T follicular helper cell (primary cell): ENCODE measurements around the gene TSC22D2.

Experiments used
- DNase-seq: peaks from one replicate; pipeline ENCODE4 v3.0.0-alpha.2; 2020; ENCODE audit warnings: low read depth

TSC22D2 gene

DNA sequence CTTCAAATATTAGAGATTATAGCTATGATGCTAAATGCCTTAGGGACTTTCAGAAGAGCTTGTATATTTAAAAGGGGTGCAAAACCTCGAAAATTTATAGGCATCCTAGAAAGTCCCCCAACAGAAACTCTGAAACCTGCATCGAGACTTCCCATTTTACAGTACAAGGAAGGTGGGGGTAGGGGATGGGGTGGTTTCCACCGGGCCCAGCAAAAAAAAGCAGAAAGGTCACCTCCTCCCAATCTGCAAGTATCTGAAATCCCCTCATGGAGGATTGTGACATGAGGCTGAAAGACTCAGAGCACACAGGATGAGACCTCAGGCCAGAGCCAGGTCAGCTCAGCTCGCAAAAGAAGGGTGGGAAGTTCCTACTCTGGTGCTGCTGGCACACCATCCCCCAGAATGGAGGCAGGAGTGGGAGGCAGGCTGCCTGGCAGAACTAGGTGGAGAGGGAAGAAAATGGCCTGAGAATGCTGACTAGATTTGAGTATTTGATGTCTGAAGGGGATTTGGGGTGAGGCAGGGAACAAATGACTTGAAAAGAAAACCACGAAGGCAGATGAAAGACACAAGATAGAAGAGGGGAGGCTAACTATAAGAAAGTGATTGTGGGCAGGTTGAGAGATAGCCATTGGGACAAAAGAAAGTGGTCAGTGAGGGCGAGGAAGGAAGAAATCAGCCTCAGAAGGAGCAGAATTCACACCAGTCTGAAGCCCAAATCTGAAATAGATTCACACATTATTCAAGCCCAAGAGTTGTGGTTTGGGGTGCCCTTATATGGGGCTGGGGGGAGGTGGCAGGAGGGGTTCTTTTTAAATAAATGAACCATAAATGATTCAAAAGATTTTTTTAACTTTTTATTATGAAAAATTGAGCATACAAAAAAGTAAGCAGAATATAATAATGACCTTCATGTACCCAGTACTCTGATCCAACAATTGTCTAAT lies 22.5 kb upstream of the TSC22D2 start:
- DNase-seq, result no peak

DNA sequence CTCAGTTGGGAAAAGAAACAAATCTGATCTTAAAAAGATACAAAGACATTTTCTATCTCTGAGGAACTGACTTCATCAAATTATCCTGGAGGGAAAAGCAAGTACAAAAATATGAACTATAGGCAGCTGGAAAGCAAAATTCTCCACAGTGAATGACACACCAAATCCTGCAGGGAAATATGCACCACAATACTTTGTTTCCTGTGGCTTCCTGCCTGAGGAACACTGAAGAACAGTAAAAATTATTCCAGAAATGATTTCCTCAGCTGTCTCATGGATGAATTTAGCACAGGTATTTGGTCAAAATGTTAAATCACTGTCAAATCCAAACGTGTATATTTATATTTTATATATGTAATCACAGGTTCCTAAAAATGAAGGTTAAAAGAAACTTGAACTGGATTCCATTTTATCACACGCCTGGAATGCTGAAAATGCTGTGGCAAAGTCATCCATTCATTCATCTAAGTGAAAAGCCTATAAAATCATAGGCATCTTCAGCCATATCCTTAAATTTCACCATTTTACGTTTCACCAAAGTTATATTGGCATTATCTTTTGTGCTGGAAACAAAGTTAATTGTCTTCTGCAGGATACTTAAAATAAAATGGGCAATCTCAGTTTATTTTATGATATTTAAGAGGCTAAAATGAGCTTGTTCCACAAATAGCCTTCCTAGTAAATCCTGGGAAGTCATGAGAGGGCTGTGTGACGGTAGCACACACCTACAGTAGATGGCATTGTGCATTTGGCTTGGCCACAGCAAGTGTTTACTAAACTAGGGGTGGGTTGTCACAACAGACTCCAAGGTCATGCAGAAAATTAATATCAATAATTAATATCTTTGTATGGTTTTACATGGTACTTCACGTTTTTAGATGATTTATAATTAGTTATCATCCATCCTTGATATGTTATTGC lies 19.3 kb upstream of the TSC22D2 start:
- no peak for DNase-seq

DNA sequence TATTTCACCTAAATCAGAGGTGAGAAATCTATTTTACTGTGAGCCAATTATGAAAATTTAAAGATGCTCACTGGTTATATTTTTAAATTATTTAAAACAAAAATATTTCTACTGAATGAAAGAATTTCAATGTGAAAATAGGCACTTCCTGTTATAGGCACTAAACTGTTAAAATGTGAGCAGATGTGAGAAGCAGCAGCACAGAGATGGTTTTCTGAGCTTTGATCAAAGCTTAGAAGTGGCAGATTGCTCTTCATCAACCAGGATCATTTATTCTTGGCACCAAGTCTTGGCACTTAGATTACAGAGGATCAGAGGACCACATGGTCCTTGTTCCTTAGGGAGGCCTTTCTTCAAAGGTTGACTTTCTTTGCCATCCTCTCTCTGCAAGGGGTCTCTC lies 18.0 kb upstream of the TSC22D2 start:
- no peak for DNase-seq

DNA sequence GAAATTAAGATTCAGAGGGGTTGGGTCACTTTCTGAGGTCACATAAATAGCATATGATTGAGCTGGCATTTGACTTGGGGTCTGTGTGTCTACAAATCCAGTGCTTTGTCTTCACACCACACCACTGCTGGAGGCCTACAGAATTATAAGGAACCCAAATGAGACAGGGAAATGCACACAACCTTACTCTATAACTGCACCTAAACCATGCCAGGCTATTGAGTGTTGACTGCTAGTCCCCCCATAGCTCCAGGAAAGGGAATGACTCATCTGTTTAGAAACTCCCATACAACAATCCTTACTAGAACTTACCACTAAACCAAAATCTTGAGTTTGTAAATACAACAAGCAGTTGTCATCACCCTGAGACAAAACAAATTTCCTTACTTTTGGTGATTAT lies 16.9 kb upstream of the TSC22D2 start:
- no peak for DNase-seq

DNA sequence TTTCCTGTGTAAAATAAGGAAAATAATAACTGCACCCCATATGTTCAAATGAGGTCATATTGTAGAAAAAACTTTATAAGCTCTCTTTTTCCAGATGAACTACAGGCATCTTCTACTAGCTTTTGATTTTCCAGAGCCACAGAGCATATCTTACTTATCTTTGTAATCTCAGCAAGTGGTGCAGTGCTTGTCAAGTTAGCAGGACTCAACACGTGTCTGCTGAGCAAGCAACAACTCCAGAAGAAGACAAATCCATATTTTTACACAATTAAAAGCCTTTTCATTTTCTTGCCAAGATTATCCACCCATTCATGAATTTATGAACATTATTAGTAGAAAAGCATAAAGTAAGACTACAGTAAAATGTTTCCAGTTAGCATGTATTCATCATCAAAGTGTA lies 14.4 kb upstream of the TSC22D2 start:
- DNase-seq, result no peak

DNA sequence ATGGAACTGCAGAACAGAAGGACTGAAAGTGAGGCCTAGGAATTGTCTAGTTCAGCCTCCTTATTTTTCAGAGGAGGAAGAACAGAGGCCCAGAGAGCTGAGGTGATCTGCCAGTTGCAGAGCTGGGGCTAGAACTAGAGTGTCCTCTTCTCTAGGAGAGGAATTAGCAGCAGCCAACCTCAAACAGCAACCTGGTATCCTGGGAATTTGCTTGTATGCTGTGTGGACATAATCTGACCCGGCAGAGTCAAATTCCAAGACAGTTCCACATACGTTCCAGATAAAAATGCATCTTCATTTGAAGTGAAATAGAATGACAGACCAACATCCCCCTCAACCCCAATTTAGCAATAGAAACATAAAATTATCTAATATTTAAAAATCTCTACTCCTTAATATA lies 13.5 kb upstream of the TSC22D2 start:
- no peak for DNase-seq

DNA sequence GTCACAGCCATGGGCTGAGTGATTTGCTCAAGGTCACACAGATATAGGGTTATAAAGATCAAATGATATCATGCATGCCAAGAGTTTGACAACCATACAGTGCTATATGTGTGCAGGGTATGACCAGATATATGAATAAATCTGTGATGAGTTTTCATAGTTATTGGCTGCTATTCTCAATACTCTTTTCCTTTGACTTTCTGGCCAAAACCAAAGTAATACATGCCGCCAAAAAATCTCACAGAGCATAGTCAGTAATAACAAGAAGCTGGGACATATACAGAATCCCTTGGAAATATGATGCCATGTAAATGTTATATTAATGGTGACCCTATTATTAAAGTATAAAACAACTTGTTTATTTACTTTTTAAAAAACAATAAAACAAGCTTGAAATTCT lies 11.6 kb upstream of the TSC22D2 start:
- no peak for DNase-seq

DNA sequence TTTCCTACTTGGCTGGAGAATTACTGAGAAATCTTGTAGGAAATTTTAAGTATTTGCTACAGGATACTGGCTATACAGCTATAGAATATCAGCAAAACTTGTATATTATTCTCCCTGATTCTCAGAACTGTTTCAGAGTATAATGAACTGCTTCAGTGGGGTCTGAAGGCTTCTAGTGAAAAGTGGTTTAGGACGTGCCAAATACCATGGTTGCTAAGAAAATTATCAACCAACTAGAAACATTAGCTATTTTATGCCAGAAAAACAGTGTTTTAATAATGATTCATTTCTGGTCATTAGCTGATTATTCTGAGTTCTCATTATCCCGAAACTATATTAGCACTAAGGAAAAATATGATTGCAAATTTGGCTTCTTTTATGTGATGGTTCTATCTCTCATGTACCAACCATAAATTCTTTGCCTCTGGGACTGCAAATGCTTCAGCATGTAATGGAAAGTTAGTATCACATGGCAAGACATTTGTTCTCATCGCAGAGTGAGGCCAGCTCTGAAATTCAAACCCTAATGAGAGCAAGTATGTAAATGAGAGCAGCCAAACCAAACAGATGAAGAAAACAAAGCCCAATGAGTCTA lies 11.0 kb upstream of the TSC22D2 start:
- no peak for DNase-seq

DNA sequence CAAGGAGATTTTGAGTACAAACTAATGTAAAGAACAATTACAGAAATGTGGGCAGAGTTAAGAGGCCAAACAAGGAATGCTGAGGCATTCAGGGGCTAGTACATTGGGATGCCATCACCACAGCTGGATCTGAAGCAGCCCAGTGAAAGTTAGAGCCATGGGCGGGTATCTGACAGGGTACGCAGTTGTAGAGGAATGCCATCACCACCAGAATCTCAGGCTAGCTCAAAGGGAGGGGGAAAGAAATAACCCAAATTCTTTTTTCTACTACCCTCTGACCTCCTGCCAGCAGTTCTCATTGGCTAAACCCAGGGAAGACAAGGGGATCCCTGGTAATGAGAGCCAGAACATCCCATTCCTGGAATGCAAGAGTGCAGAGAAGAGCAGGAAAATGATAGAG lies 9.0 kb upstream of the TSC22D2 start:
- DNase-seq, result no peak

DNA sequence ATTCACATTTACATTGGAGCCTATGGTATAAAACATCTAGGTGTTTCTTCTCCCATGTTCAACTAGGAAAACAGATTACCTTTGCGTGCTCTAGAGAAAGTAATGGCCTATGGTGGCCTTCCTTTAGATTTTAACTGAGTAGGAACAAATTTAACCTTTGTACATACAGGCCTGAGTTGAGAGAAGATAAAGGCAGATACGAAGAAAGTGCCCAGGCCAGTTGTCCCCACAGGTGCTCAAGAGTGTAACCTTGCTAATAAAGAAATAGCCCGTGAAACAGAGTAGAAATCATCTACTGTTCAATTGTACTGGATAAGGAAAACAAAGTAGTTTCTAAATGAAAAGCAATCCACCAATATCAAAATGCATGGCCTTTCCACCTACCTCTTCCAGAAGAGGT lies 6.8 kb upstream of the TSC22D2 start:
- DNase-seq, result no peak

DNA sequence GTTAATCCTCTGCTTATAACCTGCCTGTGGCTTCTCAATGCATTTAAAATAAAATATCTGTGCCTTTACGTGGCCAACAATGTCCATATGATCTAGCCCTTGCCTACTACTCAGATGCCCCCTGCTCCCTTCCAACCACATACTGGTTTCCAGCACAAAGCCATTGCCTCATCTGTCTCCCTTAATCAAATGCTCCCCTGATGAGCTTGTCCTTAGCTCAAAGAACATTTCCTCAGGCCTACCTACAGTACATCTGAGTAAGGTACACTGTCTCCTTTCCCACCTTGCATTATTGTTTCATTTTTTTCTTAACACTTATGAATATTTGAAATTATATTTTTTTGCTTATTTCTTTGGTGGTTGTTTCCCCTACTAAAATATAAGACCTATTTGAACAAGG lies 5.9 kb upstream of the TSC22D2 start:
- DNase-seq, result no peak

DNA sequence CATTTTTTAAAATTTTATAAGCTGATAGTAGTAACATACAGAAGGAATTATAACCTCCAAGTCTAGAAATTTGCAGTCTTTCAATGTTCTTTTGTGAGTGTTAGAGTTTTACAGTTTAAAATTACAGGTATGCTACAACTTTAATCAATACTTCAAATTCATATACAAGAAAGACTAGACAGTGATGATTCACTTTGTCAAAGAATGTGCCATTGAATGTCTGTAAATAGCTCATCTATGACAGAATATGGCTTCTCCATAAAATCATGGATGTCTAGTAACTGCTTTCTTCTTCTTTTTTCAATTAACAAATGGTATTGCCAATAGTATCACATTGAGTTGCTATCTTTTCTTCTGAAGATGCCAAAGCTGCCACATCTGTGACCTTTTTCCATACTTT lies 4.1 kb upstream of the TSC22D2 start:
- no peak for DNase-seq

DNA sequence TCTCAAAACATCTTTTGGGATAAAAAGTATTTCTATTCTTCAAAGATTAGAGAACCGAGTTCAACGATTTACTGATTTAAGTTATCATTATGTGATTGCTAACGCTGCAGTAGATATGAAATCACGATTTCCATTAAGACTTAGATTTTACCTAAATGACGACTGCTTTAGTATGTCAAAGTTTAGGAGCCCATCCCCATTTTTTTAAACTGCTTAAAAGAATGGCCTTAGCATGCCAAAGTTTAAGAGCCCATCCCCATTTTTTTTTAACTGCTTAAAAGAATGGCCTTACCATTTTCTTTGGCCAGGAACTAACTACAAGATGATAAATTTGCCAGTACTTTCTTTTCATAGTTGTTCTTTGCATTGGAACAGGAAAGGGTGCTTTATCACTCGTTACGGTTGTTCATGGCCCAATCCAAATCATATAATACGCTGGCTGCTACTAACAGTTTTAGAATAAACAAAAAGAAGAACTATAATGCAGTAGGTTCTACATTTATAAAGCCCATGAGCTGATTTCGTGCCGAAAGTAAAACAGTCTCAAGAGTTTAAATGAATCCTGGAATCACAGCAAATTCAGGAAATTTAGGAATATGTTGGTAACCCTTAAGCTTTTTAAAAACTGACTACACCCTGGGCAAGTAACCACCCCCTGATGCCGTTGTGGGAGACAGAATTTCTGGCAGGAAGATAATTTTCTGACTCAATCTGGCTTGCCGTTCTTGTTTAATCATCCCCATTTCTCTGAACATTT lies 869 bp upstream of the TSC22D2 start:
- DNase-seq, result no peak

DNA sequence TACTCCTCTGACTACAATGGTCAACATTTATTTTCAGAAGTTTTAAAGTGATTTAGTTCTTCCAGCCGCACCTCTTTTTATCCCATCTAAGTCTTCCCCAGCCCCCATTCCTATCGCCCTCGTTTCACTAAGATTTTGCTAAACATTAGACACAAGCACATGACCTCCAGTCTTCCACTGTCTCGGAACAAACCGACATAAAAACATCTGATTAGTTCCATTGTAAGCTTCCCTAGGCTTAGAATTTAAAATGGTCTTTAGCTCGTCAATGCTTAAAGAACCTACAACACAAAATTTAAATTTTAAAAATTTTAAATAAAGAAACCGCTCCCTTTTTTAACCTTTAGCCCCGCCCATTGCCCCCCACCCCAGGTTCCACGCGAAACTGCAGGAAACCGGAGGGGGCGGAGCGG lies 284 bp upstream of the TSC22D2 start:
- DNase-seq, result no peak

DNA sequence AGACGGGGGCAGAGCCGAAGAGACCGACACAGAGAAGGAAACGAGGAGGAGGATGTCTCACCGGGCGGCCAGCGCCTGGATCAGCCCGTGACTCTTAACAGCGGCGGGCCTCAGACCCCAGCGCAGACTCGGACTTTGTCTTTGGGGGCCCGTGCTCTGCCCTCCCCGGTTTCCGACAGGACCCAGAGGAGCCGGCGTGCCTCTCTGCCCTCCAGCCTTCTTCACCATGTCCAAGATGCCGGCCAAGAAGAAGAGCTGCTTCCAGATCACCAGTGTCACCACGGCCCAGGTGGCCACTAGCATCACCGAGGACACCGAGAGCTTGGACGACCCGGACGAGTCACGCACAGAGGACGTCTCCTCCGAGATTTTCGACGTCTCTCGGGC lies 1.0 kb downstream of the TSC22D2 start:
- DNase-seq, result no peak

DNA sequence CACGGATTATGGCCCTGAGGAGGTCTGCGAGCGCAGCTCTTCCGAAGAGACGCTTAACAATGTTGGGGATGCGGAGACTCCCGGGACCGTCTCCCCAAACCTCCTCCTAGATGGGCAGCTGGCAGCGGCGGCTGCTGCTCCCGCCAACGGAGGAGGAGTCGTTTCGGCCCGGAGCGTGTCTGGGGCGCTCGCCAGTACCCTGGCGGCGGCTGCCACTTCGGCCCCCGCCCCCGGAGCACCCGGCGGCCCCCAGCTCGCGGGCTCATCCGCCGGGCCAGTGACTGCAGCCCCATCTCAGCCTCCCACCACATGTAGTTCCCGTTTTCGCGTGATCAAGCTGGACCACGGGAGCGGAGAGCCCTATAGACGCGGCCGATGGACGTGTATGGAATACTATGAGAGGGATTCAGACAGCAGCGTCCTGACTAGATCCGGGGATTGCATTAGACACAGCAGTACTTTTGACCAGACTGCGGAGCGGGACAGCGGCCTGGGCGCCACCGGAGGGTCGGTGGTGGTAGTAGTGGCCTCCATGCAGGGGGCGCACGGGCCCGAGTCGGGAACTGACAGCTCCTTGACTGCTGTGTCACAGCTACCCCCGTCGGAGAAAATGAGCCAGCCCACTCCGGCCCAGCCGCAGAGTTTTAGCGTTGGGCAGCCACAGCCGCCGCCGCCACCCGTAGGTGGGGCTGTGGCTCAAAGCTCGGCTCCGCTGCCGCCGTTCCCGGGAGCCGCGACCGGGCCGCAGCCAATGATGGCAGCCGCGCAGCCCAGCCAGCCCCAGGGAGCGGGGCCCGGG lies 1.6 kb downstream of the TSC22D2 start:
- peak; percentile 40 for DNase-seq

DNA sequence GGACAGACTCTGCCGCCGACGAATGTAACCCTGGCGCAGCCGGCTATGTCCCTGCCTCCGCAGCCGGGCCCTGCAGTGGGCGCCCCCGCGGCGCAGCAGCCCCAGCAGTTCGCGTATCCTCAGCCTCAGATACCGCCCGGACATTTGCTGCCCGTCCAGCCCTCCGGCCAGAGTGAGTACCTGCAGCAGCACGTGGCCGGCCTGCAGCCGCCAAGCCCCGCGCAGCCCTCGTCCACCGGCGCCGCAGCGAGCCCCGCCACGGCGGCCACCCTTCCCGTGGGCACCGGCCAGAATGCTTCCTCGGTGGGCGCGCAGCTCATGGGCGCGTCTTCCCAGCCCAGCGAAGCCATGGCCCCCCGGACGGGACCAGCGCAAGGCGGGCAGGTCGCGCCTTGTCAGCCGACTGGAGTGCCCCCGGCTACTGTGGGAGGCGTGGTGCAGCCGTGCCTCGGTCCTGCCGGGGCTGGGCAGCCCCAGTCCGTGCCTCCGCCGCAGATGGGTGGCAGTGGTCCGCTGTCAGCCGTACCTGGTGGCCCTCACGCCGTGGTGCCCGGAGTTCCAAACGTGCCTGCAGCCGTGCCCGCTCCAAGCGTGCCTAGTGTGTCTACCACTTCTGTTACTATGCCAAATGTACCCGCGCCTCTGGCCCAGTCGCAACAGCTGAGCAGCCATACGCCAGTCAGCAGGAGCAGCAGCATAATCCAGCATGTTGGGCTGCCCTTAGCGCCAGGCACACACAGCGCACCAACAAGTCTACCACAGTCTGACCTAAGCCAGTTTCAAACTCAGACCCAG lies 2.4 kb downstream of the TSC22D2 start:
- DNase-seq, result peak; percentile 6

DNA sequence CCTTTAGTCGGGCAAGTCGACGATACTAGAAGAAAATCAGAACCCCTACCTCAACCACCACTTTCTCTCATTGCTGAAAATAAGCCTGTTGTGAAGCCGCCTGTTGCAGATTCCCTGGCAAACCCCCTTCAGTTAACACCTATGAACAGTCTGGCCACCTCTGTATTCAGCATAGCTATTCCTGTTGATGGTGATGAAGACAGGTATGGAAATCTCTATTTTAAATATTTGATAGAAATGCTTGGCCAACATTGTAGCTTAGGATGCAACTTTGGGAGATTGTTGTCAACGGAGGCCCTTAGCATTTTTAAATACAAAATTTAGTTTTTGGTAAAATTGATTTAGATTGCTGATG lies 3.0 kb downstream of the TSC22D2 start:
- no peak for DNase-seq

DNA sequence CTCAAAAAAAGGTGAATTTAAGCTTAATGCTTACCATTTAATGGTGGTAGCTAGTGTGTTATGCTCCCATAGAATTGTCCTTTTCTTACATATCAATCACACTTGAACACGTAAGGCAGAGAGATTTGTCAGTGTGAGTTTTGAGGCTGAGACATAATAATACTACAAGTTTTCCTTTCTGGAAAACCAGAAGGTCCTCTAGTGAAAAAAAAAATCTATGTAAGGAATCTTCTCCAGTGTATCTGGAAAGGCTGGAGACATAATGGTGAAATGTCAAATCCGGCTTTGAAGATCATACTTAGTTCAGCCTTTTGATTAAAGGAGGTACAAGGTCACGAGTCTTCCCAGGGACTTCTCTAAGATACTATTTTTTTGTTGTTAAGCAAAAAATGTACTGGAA lies 3.4 kb downstream of the TSC22D2 start:
- no peak for DNase-seq

DNA sequence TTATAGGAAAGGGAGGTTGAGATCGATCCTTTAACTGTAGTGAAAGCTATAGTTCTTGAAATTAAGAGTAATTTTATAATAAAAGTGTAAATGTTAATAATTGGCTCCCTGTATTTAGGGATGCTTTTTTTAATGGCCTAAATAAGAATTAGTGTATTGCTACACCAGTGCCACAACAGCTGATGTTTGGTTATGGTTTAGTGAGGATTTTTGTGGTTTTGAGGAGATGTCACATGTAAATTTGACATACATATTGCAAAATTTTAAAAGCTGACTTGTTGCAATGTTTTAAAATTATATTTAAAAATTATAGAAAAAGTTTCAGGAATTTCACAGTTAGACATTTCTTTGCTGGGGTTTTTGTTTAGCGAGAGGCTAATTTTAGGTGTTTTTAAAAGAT lies 3.9 kb downstream of the TSC22D2 start:
- DNase-seq, result no peak
